Stomach smooth muscle (tissue), 2 donors: ENCODE results near the gene PLK1.
"Not testable (repeated sequence)": the region's sequence is repeated elsewhere in the genome, so short reads cannot be mapped to it uniquely, and the experiment has no call there.

ENCODE experiments used
- H3K27ac ChIP-seq: one replicate; pipeline ENCODE4 v1.7.0; 2013; ENCODE audit warnings: mild to moderate bottlenecking, low read length, inconsistent platforms
- H3K27me3 ChIP-seq, 2 donors: one replicate each; pipeline ENCODE4 v1.7.0; 2013; ENCODE audit warnings: low read length in 2 of 2; ENCODE audit not compliant: insufficient read depth in 2 of 2, control insufficient read depth in 1 of 2
- H3K36me3 ChIP-seq, 2 donors: one replicate each; pipeline ENCODE4 v1.7.0; 2013; ENCODE audit warnings: low read length in 2 of 2; ENCODE audit not compliant: control insufficient read depth in 2 of 2, insufficient read depth in 2 of 2
- H3K4me1 ChIP-seq: one replicate; pipeline ENCODE4 v1.7.0; 2013; ENCODE audit warnings: low read length; ENCODE audit not compliant: control insufficient read depth, insufficient read depth
- H3K4me3 ChIP-seq, 2 donors: one replicate each; pipeline ENCODE4 v1.7.0; 2013; ENCODE audit warnings: low read length in 2 of 2
- H3K9ac ChIP-seq, 2 donors: one replicate each; pipeline ENCODE4 v1.7.0; 2013; ENCODE audit warnings: low read length in 2 of 2, mild to moderate bottlenecking in 1 of 2
- H3K9me3 ChIP-seq, 2 donors: one replicate each; pipeline ENCODE4 v1.7.0; 2013; ENCODE audit warnings: low read length in 2 of 2; ENCODE audit not compliant: control insufficient read depth in 2 of 2
- donor health status: healthy.
- donor health status: Pancreatic carcinoma.

Gene PLK1

GRCh38 chr16:23729503-23730424, 51.1 kb downstream of the PLK1 start:
- Histone ChIP-seq H3K4me3 (no peak overlapping the region), H3K9ac (no peak overlapping the region), H3K36me3 (no peaks in the 10 kb centered on the region), H3K27ac (no peak overlapping the region), H3K27me3 (peaks cover 0 to 2% of the 10 kb centered on the region in 2 donors), H3K9me3 (no peaks in the 10 kb centered on the region), H3K4me1 (no peaks in the 10 kb centered on the region)

- Histone ChIP-seq H3K4me3 (no peak overlapping the region), H3K9me3 (no peaks in the 10 kb centered on the region), H3K27me3 (peaks cover 0 to 2% of the 10 kb centered on the region in 2 donors), H3K4me1 (no peaks in the 10 kb centered on the region), H3K36me3 (no peaks in the 10 kb centered on the region), H3K27ac (no peak overlapping the region), H3K9ac (no peak overlapping the region)
Measured at GRCh38 chr16:23734176-23734893, 55.6 kb downstream of the PLK1 start.

- not testable (repeated sequence) for H3K4me1 ChIP-seq, H3K27ac ChIP-seq, H3K27me3 ChIP-seq, H3K9ac ChIP-seq, H3K36me3 ChIP-seq, H3K4me3 ChIP-seq, H3K9me3 ChIP-seq
Measured at GRCh38 chr16:23737423-23738028, 58.8 kb downstream of the PLK1 start.

- H3K4me3 ChIP-seq = no peak overlapping the region
- H3K27me3 ChIP-seq = peaks cover 4 to 7% of the 10 kb centered on the region in 2 donors
- H3K27ac ChIP-seq = no peak overlapping the region
- no peaks in the 10 kb centered on the region for H3K9me3 ChIP-seq
- no peak overlapping the region for H3K9ac ChIP-seq
- H3K4me1 ChIP-seq = no peaks in the 10 kb centered on the region
- no peaks in the 10 kb centered on the region for H3K36me3 ChIP-seq
Measured at GRCh38 chr16:23739516-23739915, 60.8 kb downstream of the PLK1 start.
